Gastroesophageal sphincter (tissue), 3 donors: ENCODE data around the gene CARD19.

Source experiments
- EP300 ChIP-seq: sonication (generic); formaldehyde crosslinking; IDR thresholded peaks from one replicate; pipeline ENCODE4 v1.6.1; 2017; ENCODE audit warnings: antibody characterized with exemption, mild to moderate bottlenecking
- TF ChIP-seq, protein P1 (sequence below), 4 experiments: fragments of 200-600 bp in 2 of 4; fragments of 450-650 bp in 2 of 4; sonication (generic) in 1 of 4; IDR thresholded peaks; one replicate each; pipeline ENCODE4 v1.5.1; 2017 to 2019; ENCODE audit warnings: antibody characterized with exemption in 4 of 4, mild to moderate bottlenecking in 2 of 4, moderate library complexity in 2 of 4

DNA sequence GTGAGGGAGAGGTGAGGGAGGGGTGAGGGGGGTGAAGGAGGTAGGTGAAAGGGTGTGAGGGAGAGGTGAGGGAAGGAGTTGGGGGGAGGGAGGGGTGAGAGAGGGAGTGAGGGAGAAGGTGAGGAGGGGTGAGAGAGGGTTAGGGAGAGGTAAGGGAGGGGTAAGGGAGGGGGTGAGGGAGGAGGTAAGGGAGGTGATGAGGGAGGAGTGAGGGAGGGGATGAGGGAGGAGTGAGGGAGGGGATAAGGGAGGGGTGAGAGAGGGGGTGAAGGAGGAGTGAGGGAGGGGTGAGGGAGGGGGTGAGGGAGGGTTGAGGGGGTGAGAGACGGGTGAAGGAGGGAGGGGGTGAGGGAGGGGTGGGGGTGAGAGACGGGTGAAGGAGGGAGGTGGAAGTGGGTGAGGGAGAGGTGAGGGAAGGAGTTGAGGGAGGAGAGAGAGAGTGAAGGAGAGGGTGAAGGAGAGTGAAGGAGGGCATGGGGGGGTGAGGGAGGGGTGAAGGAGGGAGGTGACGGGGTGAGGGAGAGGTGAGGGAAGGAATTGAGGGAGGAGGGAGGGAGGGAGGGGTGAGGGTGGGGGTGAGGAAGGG lies 19.6 kb downstream of the CARD19 start:
- TF ChIP-seq, protein P1, sequence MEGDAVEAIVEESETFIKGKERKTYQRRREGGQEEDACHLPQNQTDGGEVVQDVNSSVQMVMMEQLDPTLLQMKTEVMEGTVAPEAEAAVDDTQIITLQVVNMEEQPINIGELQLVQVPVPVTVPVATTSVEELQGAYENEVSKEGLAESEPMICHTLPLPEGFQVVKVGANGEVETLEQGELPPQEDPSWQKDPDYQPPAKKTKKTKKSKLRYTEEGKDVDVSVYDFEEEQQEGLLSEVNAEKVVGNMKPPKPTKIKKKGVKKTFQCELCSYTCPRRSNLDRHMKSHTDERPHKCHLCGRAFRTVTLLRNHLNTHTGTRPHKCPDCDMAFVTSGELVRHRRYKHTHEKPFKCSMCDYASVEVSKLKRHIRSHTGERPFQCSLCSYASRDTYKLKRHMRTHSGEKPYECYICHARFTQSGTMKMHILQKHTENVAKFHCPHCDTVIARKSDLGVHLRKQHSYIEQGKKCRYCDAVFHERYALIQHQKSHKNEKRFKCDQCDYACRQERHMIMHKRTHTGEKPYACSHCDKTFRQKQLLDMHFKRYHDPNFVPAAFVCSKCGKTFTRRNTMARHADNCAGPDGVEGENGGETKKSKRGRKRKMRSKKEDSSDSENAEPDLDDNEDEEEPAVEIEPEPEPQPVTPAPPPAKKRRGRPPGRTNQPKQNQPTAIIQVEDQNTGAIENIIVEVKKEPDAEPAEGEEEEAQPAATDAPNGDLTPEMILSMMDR (IDR thresholded peaks at IDR 0.05) = no peak
- TF ChIP-seq EP300 = no peak
